Stimulated activated naive CD8-positive, alpha-beta T cell treated with anti-CD3 and anti-CD28 coated beads, Interleukin-15, Interleukin-2, amounts not matched to agents 100 ng/mL and 50 ng/mL, for 24 hours (primary cell): ENCODE data around the gene SP7.
"Not testable (repeated sequence)": the region's sequence is repeated elsewhere in the genome, so short reads cannot be mapped to it uniquely, and the experiment has no call there.

Experiments
- H3K27ac Mint-ChIP-seq: one replicate; pipeline ENCODE4 v1.8.0; 2021; ENCODE audit warnings: mild to moderate bottlenecking, mixed read lengths
- H3K27me3 Mint-ChIP-seq: one replicate; pipeline ENCODE4 v1.8.0; 2021; ENCODE audit warnings: mixed read lengths
- H3K36me3 Mint-ChIP-seq: one replicate; pipeline ENCODE4 v1.8.0; 2021; ENCODE audit warnings: low read depth, mixed read lengths
- H3K4me1 Mint-ChIP-seq: one replicate; pipeline ENCODE4 v1.8.0; 2021; ENCODE audit warnings: low read depth, mixed read lengths
- H3K4me3 Mint-ChIP-seq: one replicate; pipeline ENCODE4 v1.8.0; 2021; ENCODE audit warnings: mild to moderate bottlenecking, mixed read lengths
- H3K9me3 Mint-ChIP-seq: one replicate; pipeline ENCODE4 v1.8.0; 2021; ENCODE audit warnings: mixed read lengths

Gene SP7

GRCh38 chr12:53306826-53307225 is 29.3 kb downstream of the SP7 start:
- Mint-ChIP-seq H3K36me3 (peaks cover 55% of the 10 kb centered on the region), H3K27ac (peak overlapping the region; percentile 41), H3K9me3 (no peaks in the 10 kb centered on the region)

GRCh38 chr12:53302903-53303302 is 33.3 kb downstream of the SP7 start:
- Mint-ChIP-seq H3K27me3 (no peaks in the 10 kb centered on the region), H3K36me3 (peaks cover 72% of the 10 kb centered on the region), H3K4me1 (peaks cover 49% of the 10 kb centered on the region), H3K27ac (peak overlapping the region; percentile 22), H3K4me3 (peak overlapping the region; percentile 39), H3K9me3 (no peaks in the 10 kb centered on the region)

More at GRCh38 chr12:53306826-53307225, 29.3 kb downstream of the SP7 start:
- Mint-ChIP-seq H3K4me1 (peaks cover 10% of the 10 kb centered on the region), H3K27me3 (no peaks in the 10 kb centered on the region), H3K4me3 (no peak overlapping the region)

DNA sequence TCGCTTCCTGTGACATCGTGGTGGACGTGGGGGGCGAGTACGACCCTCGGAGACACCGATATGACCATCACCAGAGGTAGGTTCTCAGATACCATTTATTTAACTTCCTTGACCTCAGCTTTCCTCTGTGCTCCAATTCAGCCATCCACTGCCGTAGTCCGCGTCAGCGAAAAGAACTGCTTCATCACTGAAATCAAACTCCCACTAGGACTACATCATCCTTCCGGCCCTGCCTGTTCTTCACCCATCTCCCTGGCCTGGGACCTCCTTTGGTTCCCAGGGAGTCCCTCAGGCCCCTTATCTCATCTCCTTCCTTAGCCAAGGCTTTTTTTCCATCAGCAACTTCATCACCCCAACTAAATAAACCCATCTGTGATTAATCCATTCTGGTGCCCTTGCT is 36.0 kb downstream of the SP7 start:
- H3K27ac Mint-ChIP-seq = peak overlapping the region; percentile 99
- peaks cover 73% of the 10 kb centered on the region for H3K36me3 Mint-ChIP-seq
- peak overlapping the region; percentile 99 for H3K4me3 Mint-ChIP-seq
- H3K4me1 Mint-ChIP-seq = peaks cover 76% of the 10 kb centered on the region
- H3K27me3 Mint-ChIP-seq = no peaks in the 10 kb centered on the region
- H3K9me3 Mint-ChIP-seq = no peaks in the 10 kb centered on the region

DNA sequence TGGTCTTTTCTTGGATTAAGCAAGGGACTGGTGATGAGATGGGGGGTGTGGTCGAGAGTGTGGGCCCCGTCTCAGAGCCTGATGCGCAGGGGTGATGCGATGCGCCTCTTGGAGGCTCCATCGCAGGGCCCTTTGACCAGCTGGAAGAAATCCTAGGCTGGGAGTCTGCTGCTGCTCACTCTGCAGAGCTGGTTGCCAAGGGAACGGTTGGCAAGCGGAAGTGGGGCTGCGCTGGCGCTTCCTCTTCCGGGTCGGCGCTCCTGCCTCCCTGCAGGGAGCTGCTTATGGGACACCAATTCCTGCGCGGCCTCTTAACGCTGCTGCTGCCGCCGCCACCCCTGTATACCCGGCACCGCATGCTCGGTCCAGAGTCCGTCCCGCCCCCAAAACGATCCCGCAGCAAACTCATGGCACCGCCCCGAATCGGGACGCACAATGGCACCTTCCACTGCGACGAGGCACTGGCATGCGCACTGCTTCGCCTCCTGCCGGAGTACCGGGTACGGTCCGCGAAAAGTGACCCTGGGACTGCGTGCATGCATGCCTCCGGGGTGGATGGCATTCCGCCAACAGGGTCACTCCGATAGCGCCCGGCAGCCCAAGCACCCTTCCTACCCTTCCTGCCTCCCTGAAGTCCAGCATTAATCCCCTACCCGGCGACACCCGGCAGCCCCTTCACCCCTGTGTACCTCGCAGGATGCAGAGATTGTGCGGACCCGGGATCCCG is 36.5 kb downstream of the SP7 start, which contains the start of gene MYG1:
Gene MYG1 (plus strand): TSS at position 242 of the 727 bp plus-strand sequence. CDS start 43 bp downstream, at position 285.
- H3K4me3 Mint-ChIP-seq = peak within 1 kb of the TSS; percentile 99
- peak within 1 kb of the TSS; percentile 99 for H3K27ac Mint-ChIP-seq
- H3K27me3 Mint-ChIP-seq = no peaks in the 10 kb centered on the region
- H3K9me3 Mint-ChIP-seq = no peaks in the 10 kb centered on the region
- H3K36me3 Mint-ChIP-seq = peaks cover 72% of the 10 kb centered on the region
- H3K4me1 Mint-ChIP-seq = peaks cover 81% of the 10 kb centered on the region

GRCh38 chr12:53299101-53299453 is 37.1 kb downstream of the SP7 start:
- peaks cover 87% of the 10 kb centered on the region for H3K4me1 Mint-ChIP-seq
- H3K27me3 Mint-ChIP-seq = no peaks in the 10 kb centered on the region
- peak overlapping the region; percentile 99 for H3K27ac Mint-ChIP-seq
- H3K36me3 Mint-ChIP-seq = peaks cover 73% of the 10 kb centered on the region
- H3K4me3 Mint-ChIP-seq = peak overlapping the region; percentile 99
- H3K9me3 Mint-ChIP-seq = no peaks in the 10 kb centered on the region

- no peaks in the 10 kb centered on the region for H3K9me3 Mint-ChIP-seq
- peak overlapping the region; percentile 99 for H3K4me3 Mint-ChIP-seq
- peaks cover 80% of the 10 kb centered on the region for H3K36me3 Mint-ChIP-seq
- H3K27ac Mint-ChIP-seq = peak overlapping the region; percentile 99
- no peaks in the 10 kb centered on the region for H3K27me3 Mint-ChIP-seq
- peaks cover 87% of the 10 kb centered on the region for H3K4me1 Mint-ChIP-seq
Observed at GRCh38 chr12:53298164-53298563, 38.0 kb downstream of the SP7 start.

- H3K36me3 Mint-ChIP-seq = peaks cover 82% of the 10 kb centered on the region
- peaks cover 80% of the 10 kb centered on the region for H3K4me1 Mint-ChIP-seq
- H3K27ac Mint-ChIP-seq = peak overlapping the region; percentile 99
- H3K4me3 Mint-ChIP-seq = peak overlapping the region; percentile 99
- H3K27me3 Mint-ChIP-seq, H3K9me3 Mint-ChIP-seq: not testable (repeated sequence)
Observed at GRCh38 chr12:53297106-53297505, 39.0 kb downstream of the SP7 start.

GRCh38 chr12:53295891-53296219 is 40.3 kb downstream of the SP7 start:
- Mint-ChIP-seq H3K27ac (peak overlapping the region; percentile 99), H3K9me3 (no peaks in the 10 kb centered on the region), H3K27me3 (no peaks in the 10 kb centered on the region), H3K4me3 (peak overlapping the region; percentile 99), H3K4me1 (peaks cover 75% of the 10 kb centered on the region), H3K36me3 (peaks cover 80% of the 10 kb centered on the region)

DNA sequence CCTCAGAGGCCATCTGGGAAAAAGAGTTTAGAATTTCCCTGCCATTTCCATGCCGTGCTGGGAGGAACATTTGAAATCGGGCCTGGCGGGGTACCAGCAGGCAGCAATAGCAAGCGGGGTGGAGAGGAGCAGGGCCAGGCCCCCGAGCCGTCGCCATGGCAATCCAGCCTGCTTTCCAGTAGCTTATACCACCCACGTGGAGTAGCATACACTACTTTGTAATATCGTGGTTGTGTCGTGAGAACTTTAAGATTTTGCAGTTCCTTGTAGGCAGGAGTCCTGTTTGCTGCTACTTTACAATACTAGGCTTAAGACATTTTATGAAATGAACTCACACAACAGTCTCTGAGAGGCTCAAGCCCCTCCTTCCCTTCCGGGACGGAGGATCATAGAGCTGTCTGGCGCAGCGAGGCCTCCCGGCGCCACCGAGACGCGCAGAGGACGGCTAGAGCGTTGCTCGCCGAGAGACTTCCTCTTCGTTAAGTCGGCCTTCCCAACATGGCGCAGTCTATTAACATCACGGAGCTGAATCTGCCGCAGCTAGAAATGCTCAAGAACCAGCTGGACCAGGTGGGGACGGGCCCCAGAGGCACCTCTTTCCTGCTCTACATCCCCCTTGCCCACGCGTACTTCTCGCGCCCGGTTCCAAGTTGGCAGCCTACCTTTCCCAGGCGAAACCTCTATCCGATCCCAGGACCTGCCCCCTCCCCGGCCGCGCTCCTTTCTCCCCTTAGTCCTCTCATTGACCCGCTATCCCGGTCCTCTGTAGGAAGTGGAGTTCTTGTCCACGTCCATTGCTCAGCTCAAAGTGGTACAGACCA is 40.9 kb downstream of the SP7 start, which contains the start of gene PFDN5:
Gene PFDN5 (plus strand): TSS at position 473 of the 821 bp plus-strand sequence. CDS start 26 bp downstream, at position 499.
- Mint-ChIP-seq H3K27ac (peak within 1 kb of the TSS; percentile 99), H3K4me3 (peak within 1 kb of the TSS; percentile 99), H3K9me3 (no peaks in the 10 kb centered on the region), H3K27me3 (no peaks in the 10 kb centered on the region), H3K36me3 (peaks cover 77% of the 10 kb centered on the region), H3K4me1 (peaks cover 75% of the 10 kb centered on the region)

GRCh38 chr12:53292426-53292825 is 43.7 kb downstream of the SP7 start:
- H3K4me3 Mint-ChIP-seq = no peak overlapping the region
- H3K4me1 Mint-ChIP-seq = peaks cover 58% of the 10 kb centered on the region
- no peak overlapping the region for H3K27ac Mint-ChIP-seq
- no peaks in the 10 kb centered on the region for H3K9me3 Mint-ChIP-seq
- H3K27me3 Mint-ChIP-seq = no peaks in the 10 kb centered on the region
- H3K36me3 Mint-ChIP-seq = peaks cover 71% of the 10 kb centered on the region

- Mint-ChIP-seq H3K27me3 (no peaks in the 10 kb centered on the region), H3K27ac (peak overlapping the region; percentile 77)
Observed at GRCh38 chr12:53290661-53291060, 45.5 kb downstream of the SP7 start.

DNA sequence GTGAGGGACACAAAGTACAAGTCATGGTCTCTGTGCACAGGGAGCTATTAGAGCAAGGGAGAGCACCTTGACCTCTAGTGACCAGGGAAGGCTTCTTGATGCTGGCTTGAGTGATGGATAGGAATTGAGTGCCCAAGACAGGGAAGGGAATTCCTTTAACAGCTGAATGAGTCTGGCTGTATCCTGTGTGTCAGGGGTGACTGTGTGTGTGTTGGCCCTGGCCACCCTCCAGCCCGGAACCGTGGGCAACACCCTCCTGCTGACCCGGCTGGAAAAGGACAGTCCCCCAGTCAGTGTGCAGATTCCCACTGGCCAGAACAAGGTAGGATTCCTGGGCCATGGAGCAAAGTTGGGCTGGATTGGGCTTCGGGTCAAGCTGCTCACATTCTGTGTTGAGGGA is 46.3 kb downstream of the SP7 start:
- no peaks in the 10 kb centered on the region for H3K9me3 Mint-ChIP-seq
- H3K36me3 Mint-ChIP-seq = peaks cover 64% of the 10 kb centered on the region
- H3K27me3 Mint-ChIP-seq = no peaks in the 10 kb centered on the region
- no peak overlapping the region for H3K4me3 Mint-ChIP-seq
- H3K4me1 Mint-ChIP-seq = peaks cover 33% of the 10 kb centered on the region
- H3K27ac Mint-ChIP-seq = peak overlapping the region; percentile 77

More at GRCh38 chr12:53290661-53291060, 45.5 kb downstream of the SP7 start:
- Mint-ChIP-seq H3K36me3 (peaks cover 62% of the 10 kb centered on the region), H3K4me3 (peak overlapping the region; percentile 17), H3K9me3 (no peaks in the 10 kb centered on the region), H3K4me1 (peaks cover 41% of the 10 kb centered on the region)

DNA sequence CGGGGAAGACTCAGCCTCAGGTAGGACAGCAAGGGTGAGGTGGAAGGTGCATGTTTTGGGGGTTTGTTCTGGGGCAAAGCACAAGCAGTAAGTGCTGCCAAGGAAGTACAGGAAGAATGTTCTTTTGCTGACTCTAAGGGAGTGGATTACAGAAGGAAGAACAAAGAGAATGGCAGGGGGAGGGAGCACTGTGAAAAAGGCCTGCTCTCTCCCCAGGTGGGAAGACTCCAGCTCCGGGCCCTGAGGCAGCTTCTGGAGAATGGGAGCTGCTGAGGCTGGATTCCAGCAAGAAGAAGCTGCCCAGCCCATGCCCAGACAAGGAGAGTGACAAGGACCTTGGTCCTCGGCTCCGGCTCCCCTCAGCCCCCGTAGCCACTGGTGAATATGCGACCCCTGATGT is 47.8 kb downstream of the SP7 start:
- Mint-ChIP-seq H3K4me1 (peaks cover 24% of the 10 kb centered on the region), H3K27ac (peak overlapping the region; percentile 8), H3K27me3 (no peaks in the 10 kb centered on the region), H3K36me3 (peaks cover 63% of the 10 kb centered on the region), H3K4me3 (no peak overlapping the region), H3K9me3 (no peaks in the 10 kb centered on the region)

DNA sequence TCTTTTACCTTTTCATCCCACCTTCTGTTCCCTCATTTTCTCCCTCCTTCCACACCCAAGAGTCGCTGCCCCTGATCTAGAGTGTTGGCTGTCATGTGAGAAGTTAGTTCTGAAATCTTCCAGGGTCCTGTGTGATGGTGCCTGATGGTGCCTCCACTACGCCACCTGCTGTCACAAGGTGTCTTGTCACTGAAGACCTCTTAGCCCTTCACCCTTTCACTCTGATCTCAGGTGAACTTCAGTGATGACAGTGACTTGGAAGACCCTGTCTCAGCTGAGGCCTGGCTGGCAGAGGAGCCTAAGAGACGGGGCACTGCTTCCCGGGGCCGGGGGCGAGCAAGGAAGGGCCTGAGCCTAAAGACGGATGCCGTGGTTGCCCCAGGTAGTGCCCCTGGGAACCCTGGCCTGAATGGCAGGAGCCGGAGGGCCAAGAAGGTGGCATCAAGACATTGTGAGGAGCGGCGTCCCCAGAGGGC is 48.4 kb downstream of the SP7 start:
- Mint-ChIP-seq H3K4me1 (peaks cover 24% of the 10 kb centered on the region), H3K9me3 (no peaks in the 10 kb centered on the region), H3K4me3 (no peak overlapping the region), H3K36me3 (peaks cover 63% of the 10 kb centered on the region), H3K27me3 (no peaks in the 10 kb centered on the region), H3K27ac (peak overlapping the region; percentile 8)

DNA sequence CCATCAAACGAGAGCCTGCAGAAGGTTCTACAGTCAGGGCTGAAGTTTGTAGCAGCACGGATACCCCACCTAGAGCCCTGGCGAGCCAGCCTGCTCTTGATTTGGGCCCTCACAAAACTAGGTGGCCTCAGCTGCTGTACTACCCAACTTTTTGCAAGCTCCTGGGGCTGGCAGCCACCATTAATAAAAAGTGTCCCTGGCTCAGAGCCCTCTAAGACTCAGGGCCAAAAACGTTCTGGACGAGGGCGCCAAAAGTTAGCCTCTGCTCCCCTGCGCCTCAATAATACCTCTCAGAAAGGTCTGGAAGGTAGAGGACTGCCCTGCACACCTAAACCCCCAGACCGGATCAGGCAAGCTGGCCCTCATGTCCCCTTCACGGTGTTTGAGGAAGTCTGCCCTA is 49.7 kb downstream of the SP7 start:
- Mint-ChIP-seq H3K4me1 (peaks cover 23% of the 10 kb centered on the region), H3K36me3 (peaks cover 61% of the 10 kb centered on the region), H3K9me3 (no peaks in the 10 kb centered on the region), H3K4me3 (no peak overlapping the region), H3K27me3 (no peaks in the 10 kb centered on the region), H3K27ac (peak overlapping the region; percentile 52)
